Liver (tissue), 9 donors: ENCODE results near the gene ZXDC. TPM values are rescaled to one million over a fixed set of nuclear protein-coding genes. Genes with fewer than 3 reads are reported as not detected.

ENCODE experiments used
- DNase-seq: peaks from one replicate; pipeline ENCODE4 v3.0.0-alpha.2; 2017; ENCODE audit warnings: low spot score
- H3K27ac ChIP-seq, 2 donors: one replicate each; pipeline ENCODE4 v1.7.0; 2013; ENCODE audit warnings: inconsistent platforms in 2 of 2, low read length in 2 of 2, control low read depth in 1 of 2, low read depth in 1 of 2, mild to moderate bottlenecking in 1 of 2
- H3K27me3 ChIP-seq, 4 donors: one replicate each; pipeline versions ENCODE4 v1.6.1 to v1.7.0; 2013; ENCODE audit warnings: low read length in 3 of 4, inconsistent platforms in 1 of 4, mild to moderate bottlenecking in 1 of 4, moderate library complexity in 1 of 4; ENCODE audit not compliant: control insufficient read depth in 4 of 4, insufficient read depth in 4 of 4
- H3K36me3 ChIP-seq, 4 donors: one replicate each; pipeline versions ENCODE4 v1.6.1 to v1.7.0; 2013; ENCODE audit warnings: low read length in 3 of 4, mild to moderate bottlenecking in 3 of 4, low read depth in 1 of 4, moderate library complexity in 1 of 4; ENCODE audit not compliant: control insufficient read depth in 4 of 4, insufficient read depth in 3 of 4
- H3K4me1 ChIP-seq, 4 donors: one replicate each; pipeline versions ENCODE4 v1.6.1 to v1.7.0; 2013; ENCODE audit warnings: low read length in 3 of 4, mild to moderate bottlenecking in 3 of 4, moderate library complexity in 1 of 4; ENCODE audit not compliant: control insufficient read depth in 4 of 4, insufficient read depth in 4 of 4
- H3K4me3 ChIP-seq, 3 donors: one replicate each; pipeline versions ENCODE4 v1.6.1 to v1.7.0; 2013; ENCODE audit warnings: low read length in 3 of 3, control low read depth in 1 of 3, low read depth in 1 of 3, mild to moderate bottlenecking in 1 of 3
- H3K9ac ChIP-seq, 2 donors: one replicate each; pipeline ENCODE4 v1.7.0; 2013; ENCODE audit warnings: low read length in 2 of 2, mild to moderate bottlenecking in 2 of 2, moderate library complexity in 2 of 2, control low read depth in 1 of 2, low read depth in 1 of 2
- H3K9me3 ChIP-seq, 4 donors: one replicate each; pipeline versions ENCODE4 v1.6.1 to v1.7.0; 2013; ENCODE audit warnings: low read length in 3 of 4; ENCODE audit not compliant: control insufficient read depth in 4 of 4
- EGR1 ChIP-seq, 2 donors: IDR thresholded peaks; 2 replicates each; pipeline ENCODE4 v1.6.1; 2016 to 2018; ENCODE audit warnings: antibody characterized with exemption in 2 of 2, low read depth in 2 of 2
- FOXA1 ChIP-seq: IDR thresholded peaks from 2 replicates; pipeline ENCODE4 v1.6.1; 2016; ENCODE audit warnings: antibody characterized with exemption
- FOXA2 ChIP-seq: IDR thresholded peaks from 2 replicates; pipeline ENCODE4 v1.6.1; 2016; ENCODE audit warnings: antibody characterized with exemption
- GABPA ChIP-seq, 2 donors: IDR thresholded peaks in 1 of 2; conservative IDR thresholded peaks in 1 of 2; 2 replicates each; pipeline ENCODE4 v1.6.1; 2016; ENCODE audit warnings: antibody characterized with exemption in 2 of 2, mild to moderate bottlenecking in 1 of 2, moderate library complexity in 1 of 2
- HNF4G ChIP-seq: IDR thresholded peaks from 2 replicates; pipeline ENCODE4 v1.6.1; 2016; ENCODE audit warnings: antibody characterized with exemption
- JUND ChIP-seq, 2 donors: IDR thresholded peaks; 2 replicates each; pipeline ENCODE4 v1.6.1; 2016; ENCODE audit warnings: antibody characterized with exemption in 2 of 2
- RAD21 ChIP-seq, 2 donors: IDR thresholded peaks; 2 replicates each; pipeline ENCODE4 v1.6.1; 2016; ENCODE audit warnings: antibody characterized with exemption in 2 of 2, mild to moderate bottlenecking in 2 of 2
- RXRA ChIP-seq, 2 donors: IDR thresholded peaks; 2 replicates each; pipeline ENCODE4 v1.6.1; 2017 to 2018; ENCODE audit warnings: antibody characterized with exemption in 2 of 2, mild to moderate bottlenecking in 1 of 2
- SP1 ChIP-seq: IDR thresholded peaks from 2 replicates; pipeline ENCODE4 v1.6.1; 2018; ENCODE audit warnings: antibody characterized with exemption, mild to moderate bottlenecking
- TAF1 ChIP-seq: conservative IDR thresholded peaks from 2 replicates; pipeline ENCODE4 v1.6.1; 2016; ENCODE audit warnings: antibody characterized with exemption, mild to moderate bottlenecking
- YY1 ChIP-seq: IDR thresholded peaks from 2 replicates; pipeline ENCODE4 v1.6.1; 2016; ENCODE audit warnings: antibody characterized with exemption, mild to moderate bottlenecking
- ZBTB33 ChIP-seq: IDR thresholded peaks from 2 replicates; pipeline ENCODE4 v1.6.1; 2016; ENCODE audit warnings: antibody characterized with exemption
- WGBS: extraction: QIAGEN DNeasy Blood & Tissue Kit; methylation state at CpG from one replicate; pipeline ENCODE4 v1.1.7; 2013; 5-methylcytosine and 5-hydroxymethylcytosine counted together
- polyA plus RNA-seq, 2 donors: library from polyadenylated mRNA; stranded (reverse) in 1 of 2; unstranded in 1 of 2; fragments of 200-250 nt in 1 of 2; fragments of >200 nt in 1 of 2; fragmentation: Nextera tagmentation in 1 of 2; extraction: Ambion mirVana in 1 of 2; gene quantifications; one replicate each; pipeline versions ENCODE4 v1.2.1 to v1.2.3, GENCODE V29; 2013 to 2015
- total RNA-seq, 2 donors: library from RNA; depleted of rRNA; stranded (reverse); fragments of >200 nt; gene quantifications; one replicate each; pipeline ENCODE4 v1.2.3, GENCODE V29; 2014
- TF ChIP-seq, protein P1 (sequence below): IDR thresholded peaks from 2 replicates; pipeline ENCODE4 v1.6.1; 2016; ENCODE audit warnings: antibody characterized with exemption
- TF ChIP-seq, protein P2 (sequence below): fragments of 150-350 bp; IDR thresholded peaks from 2 replicates; pipeline ENCODE4 v1.5.1; 2017; ENCODE audit warnings: improper control_type of control experiment, low read depth, low read length; ENCODE audit not compliant: missing input control
- TF ChIP-seq, protein P3 (sequence below): IDR thresholded peaks from 2 replicates; pipeline ENCODE4 v1.6.1; 2016; ENCODE audit warnings: antibody characterized with exemption
- TF ChIP-seq, protein P4 (sequence below): IDR thresholded peaks from 2 replicates; pipeline ENCODE4 v1.6.1; 2016; ENCODE audit warnings: antibody characterized with exemption, mild to moderate bottlenecking
- donor health status: healthy.
- donor health status: healthy.
- donor health status: healthy.
- donor health status: healthy.
- donor health status: healthy.

Gene ZXDC
- total and polyA plus RNA-seq, 4 donors: 7.0 to 42.3 (median 13.9) TPM

DNA sequence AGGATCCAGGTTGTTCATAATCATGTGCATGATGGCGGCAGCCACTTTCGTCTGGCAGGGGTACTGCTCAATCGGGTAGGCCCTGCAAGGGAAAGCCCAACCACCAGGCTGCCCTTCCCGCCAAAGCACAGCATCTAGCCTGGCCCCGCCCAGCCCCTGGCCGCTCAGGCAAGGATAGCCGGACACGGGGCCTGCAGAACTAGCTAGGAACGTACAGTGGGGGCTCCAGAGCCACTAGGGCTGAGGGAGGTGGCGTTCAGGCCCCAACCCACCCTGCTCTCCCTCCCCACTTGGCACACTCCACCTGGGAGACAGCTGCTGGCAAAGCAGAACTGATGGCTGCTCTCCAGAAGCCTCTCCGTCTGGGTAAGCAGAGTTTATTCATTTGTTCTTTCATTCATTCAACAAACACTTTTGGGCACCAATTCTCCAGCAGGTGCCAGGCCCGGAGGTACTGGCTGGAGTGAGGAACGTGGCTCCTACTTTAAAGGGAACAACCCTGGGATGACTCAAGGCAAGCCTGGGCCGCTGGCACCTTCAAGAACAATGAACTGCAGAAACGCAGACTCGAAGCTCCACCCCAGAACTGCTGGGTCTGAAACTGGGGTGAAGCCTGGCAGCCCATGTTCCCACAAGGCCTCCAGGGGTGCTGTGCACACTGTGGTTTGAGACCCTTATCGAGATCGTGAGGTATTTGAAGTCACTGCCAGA is 34.1 kb upstream of the ZXDC start:
- H3K27me3 ChIP-seq: no peaks in the 10 kb centered on the region
- H3K4me1 ChIP-seq: peaks cover 6 to 31% (median 30%) of the 10 kb centered on the region in 4 donors
- peaks cover 0 to 19% (median 8%) of the 10 kb centered on the region in 4 donors for H3K36me3 ChIP-seq
- TF ChIP-seq, protein P1, sequence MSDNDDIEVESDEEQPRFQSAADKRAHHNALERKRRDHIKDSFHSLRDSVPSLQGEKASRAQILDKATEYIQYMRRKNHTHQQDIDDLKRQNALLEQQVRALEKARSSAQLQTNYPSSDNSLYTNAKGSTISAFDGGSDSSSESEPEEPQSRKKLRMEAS: no peak
- TF ChIP-seq JUND (IDR thresholded peaks at IDR 0.05) (no peak), HNF4G (no peak), ZBTB33 (no peak), FOXA2 (no peak), RXRA (IDR thresholded peaks at IDR 0.05) (no peak), EGR1 (IDR thresholded peaks at IDR 0.05; ENCODE audit: low read depth in 2 of 2) (no peak), TAF1 (no peak), RAD21 (IDR thresholded peaks at IDR 0.05) (no peak), YY1 (no peak)
- TF ChIP-seq, protein P2, sequence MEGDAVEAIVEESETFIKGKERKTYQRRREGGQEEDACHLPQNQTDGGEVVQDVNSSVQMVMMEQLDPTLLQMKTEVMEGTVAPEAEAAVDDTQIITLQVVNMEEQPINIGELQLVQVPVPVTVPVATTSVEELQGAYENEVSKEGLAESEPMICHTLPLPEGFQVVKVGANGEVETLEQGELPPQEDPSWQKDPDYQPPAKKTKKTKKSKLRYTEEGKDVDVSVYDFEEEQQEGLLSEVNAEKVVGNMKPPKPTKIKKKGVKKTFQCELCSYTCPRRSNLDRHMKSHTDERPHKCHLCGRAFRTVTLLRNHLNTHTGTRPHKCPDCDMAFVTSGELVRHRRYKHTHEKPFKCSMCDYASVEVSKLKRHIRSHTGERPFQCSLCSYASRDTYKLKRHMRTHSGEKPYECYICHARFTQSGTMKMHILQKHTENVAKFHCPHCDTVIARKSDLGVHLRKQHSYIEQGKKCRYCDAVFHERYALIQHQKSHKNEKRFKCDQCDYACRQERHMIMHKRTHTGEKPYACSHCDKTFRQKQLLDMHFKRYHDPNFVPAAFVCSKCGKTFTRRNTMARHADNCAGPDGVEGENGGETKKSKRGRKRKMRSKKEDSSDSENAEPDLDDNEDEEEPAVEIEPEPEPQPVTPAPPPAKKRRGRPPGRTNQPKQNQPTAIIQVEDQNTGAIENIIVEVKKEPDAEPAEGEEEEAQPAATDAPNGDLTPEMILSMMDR: no peak
- TF ChIP-seq, protein P3, sequence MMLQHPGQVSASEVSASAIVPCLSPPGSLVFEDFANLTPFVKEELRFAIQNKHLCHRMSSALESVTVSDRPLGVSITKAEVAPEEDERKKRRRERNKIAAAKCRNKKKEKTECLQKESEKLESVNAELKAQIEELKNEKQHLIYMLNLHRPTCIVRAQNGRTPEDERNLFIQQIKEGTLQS: no peak
- H3K9ac ChIP-seq: no peak overlapping the region
- no peaks in the 10 kb centered on the region for H3K9me3 ChIP-seq
- WGBS: 80% methylated on average over 18 of the region's 18 CpGs
- no peak for DNase-seq
- no peak overlapping the region for H3K27ac ChIP-seq
- H3K4me3 ChIP-seq: no peak overlapping the region

DNA sequence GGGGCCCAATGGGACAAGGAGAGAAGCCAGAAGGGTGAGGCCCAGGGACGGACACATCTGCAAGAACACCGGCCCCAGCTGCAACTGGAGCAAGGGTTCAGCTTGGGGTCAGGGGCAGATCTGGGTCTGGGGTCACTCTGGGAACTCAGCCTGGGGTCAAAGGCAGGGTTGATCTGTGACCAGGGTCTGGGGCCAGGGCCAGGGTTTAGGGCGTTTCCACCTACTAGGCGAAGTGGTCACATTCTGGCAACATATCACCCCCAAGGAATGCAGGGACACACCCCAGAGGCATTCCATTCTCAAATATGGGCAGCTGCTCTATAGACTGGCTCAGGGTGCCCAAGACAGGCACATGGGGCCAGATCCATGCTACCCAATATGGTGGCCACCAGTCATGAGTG is 32.9 kb upstream of the ZXDC start:
- Histone ChIP-seq H3K36me3 (peaks cover 0 to 29% (median 12%) of the 10 kb centered on the region in 4 donors), H3K27me3 (no peaks in the 10 kb centered on the region), H3K27ac (no peak overlapping the region), H3K9ac (no peak overlapping the region), H3K4me1 (peaks cover 5 to 19% (median 18%) of the 10 kb centered on the region in 4 donors), H3K9me3 (no peaks in the 10 kb centered on the region), H3K4me3 (no peak overlapping the region)
- no peak for TF ChIP-seq SP1
- TF ChIP-seq FOXA1: no peak
- TF ChIP-seq, protein P3: no peak
- DNase-seq: no peak
- WGBS: 93% methylated on average over 4 of the region's 4 CpGs

DNA sequence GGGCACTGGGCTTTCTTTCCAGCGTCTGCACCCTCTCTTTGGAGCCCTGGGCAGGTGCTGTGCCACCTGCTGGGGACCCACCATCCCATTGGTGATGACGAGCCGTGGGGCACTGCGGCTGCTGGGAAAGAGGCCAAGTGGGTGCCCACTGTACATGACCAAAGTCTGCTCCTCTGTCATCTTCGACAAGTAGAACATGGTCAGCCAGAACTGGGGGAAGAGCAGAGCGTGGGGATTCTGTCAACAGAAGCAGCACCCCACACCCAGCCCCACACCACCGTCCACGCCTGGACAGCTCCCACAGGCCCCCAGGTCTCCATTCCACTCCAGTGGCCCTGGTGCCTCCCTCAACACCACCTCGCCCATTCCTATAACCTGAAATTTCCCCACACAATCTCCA is 32.2 kb upstream of the ZXDC start:
- peaks cover 0 to 36% (median 15%) of the 10 kb centered on the region in 4 donors for H3K36me3 ChIP-seq
- no peak for DNase-seq
- no peak overlapping the region for H3K27ac ChIP-seq
- WGBS: 90% methylated on average over 9 of the region's 9 CpGs
- H3K9me3 ChIP-seq: no peaks in the 10 kb centered on the region
- peaks cover under 1 to 13% (median 11%) of the 10 kb centered on the region in 4 donors for H3K4me1 ChIP-seq
- no peaks in the 10 kb centered on the region for H3K27me3 ChIP-seq
- H3K9ac ChIP-seq: no peak overlapping the region
- no peak overlapping the region for H3K4me3 ChIP-seq
- TF ChIP-seq GABPA (IDR thresholded peaks at IDR 0.05 in 1 of 2, conservative IDR thresholded peaks at IDR 0.05 in 1 of 2) (no peak), JUND (IDR thresholded peaks at IDR 0.05) (no peak), HNF4G (no peak), RAD21 (IDR thresholded peaks at IDR 0.05) (no peak), FOXA1 (no peak), EGR1 (IDR thresholded peaks at IDR 0.05; ENCODE audit: low read depth in 2 of 2) (no peak)
- TF ChIP-seq, protein P2: no peak
- TF ChIP-seq, protein P4, sequence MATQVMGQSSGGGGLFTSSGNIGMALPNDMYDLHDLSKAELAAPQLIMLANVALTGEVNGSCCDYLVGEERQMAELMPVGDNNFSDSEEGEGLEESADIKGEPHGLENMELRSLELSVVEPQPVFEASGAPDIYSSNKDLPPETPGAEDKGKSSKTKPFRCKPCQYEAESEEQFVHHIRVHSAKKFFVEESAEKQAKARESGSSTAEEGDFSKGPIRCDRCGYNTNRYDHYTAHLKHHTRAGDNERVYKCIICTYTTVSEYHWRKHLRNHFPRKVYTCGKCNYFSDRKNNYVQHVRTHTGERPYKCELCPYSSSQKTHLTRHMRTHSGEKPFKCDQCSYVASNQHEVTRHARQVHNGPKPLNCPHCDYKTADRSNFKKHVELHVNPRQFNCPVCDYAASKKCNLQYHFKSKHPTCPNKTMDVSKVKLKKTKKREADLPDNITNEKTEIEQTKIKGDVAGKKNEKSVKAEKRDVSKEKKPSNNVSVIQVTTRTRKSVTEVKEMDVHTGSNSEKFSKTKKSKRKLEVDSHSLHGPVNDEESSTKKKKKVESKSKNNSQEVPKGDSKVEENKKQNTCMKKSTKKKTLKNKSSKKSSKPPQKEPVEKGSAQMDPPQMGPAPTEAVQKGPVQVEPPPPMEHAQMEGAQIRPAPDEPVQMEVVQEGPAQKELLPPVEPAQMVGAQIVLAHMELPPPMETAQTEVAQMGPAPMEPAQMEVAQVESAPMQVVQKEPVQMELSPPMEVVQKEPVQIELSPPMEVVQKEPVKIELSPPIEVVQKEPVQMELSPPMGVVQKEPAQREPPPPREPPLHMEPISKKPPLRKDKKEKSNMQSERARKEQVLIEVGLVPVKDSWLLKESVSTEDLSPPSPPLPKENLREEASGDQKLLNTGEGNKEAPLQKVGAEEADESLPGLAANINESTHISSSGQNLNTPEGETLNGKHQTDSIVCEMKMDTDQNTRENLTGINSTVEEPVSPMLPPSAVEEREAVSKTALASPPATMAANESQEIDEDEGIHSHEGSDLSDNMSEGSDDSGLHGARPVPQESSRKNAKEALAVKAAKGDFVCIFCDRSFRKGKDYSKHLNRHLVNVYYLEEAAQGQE: no peak
